Suppressor macrophage treated with lipopolysaccharide for 1 hour (primary cell): ENCODE measurements around the gene GNB1.
A peak's percentile ranks its signal among the peaks of the same experiment; 100 is the strongest.
"Not testable (repeated sequence)": the region's sequence is repeated elsewhere in the genome, so short reads cannot be mapped to it uniquely, and the experiment has no call there.

Experiments used
- DNase-seq, 3 donors: peaks; one replicate each; pipeline ENCODE4 v3.0.0-alpha.2; 2020 to 2022

Gene GNB1

GRCh38 chr1:1890506-1891348, at the start of gene GNB1:
Gene GNB1, minus strand, starts transcription at chr1:1891087. Its CDS starts 65,634 bp downstream, at chr1:1825453.
- peak; percentile 93 to 98 (median 97) for DNase-seq

- no peak for DNase-seq
Observed at GRCh38 chr1:1940123-1940425, 49.2 kb upstream of the GNB1 start.

- DNase-seq, result no peak
Observed at GRCh38 chr1:1939296-1940122, 48.6 kb upstream of the GNB1 start.

GRCh38 chr1:1938613-1939295, 47.9 kb upstream of the GNB1 start:
- DNase-seq, result no peak

- no peak for DNase-seq
Observed at GRCh38 chr1:1938276-1938573, 47.3 kb upstream of the GNB1 start.

GRCh38 chr1:1937549-1938275, 46.8 kb upstream of the GNB1 start:
- no peak for DNase-seq

GRCh38 chr1:1937061-1937460, 46.2 kb upstream of the GNB1 start:
- DNase-seq, result no peak

- DNase-seq, result not testable (repeated sequence)
Observed at GRCh38 chr1:1934848-1935247, 44.0 kb upstream of the GNB1 start.

- DNase-seq, result no peak
Observed at GRCh38 chr1:1929639-1930545, 39.0 kb upstream of the GNB1 start.

GRCh38 chr1:1929102-1929638, 38.3 kb upstream of the GNB1 start:
- DNase-seq, result no peak

GRCh38 chr1:1928231-1929101, 37.6 kb upstream of the GNB1 start:
- DNase-seq, result no peak

GRCh38 chr1:1927751-1928150, 36.9 kb upstream of the GNB1 start:
- no peak for DNase-seq

GRCh38 chr1:1926886-1927660, 36.2 kb upstream of the GNB1 start:
- DNase-seq, result no peak

GRCh38 chr1:1926346-1926811, 35.5 kb upstream of the GNB1 start:
- DNase-seq, result no peak

GRCh38 chr1:1925437-1926345, 34.8 kb upstream of the GNB1 start:
- no peak for DNase-seq

- DNase-seq, result no peak
Observed at GRCh38 chr1:1924849-1925248, 34.0 kb upstream of the GNB1 start.

GRCh38 chr1:1924386-1924785, 33.5 kb upstream of the GNB1 start:
- no peak for DNase-seq
